ENCODE data around the gene CNTNAP2. TPM values are rescaled to one million over a fixed set of nuclear protein-coding genes. Genes with fewer than 3 reads are reported as not detected.

CNTNAP2 gene
- total and polyA plus RNA-seq, 9 of the 15 experiments (the other 6 are each of a cell fraction or from before 2014, with no cell fraction given) = 0.04 to 0.62 (median 0.09) TPM; not detected in 4

DNA sequence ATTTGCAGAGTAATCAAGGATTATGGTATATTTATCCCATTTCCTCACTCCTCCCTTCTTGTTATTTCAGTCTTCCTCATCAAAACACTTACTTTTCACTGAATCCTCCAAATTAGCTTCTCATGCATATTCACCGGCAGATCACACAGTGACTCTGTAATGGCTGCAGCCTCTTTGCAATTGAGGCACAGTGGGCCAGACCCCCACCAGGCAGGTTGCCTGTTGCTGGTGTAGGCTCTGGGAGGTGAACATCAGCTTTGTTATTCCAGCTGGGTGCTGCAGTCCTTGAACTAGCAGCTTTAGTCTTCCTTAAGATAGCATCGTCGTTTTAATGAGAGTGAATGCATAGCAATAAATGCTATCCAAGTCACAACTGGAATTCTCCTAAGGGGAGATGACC is 449.3 kb downstream of the CNTNAP2 start:
- ATAC-seq = no peak
- Histone ChIP-seq H3K4me1 (replicated peaks in 1 of 2; ENCODE audit: control insufficient read depth in 2 of 2, insufficient read depth in 2 of 2, low read length in 2 of 2) (no peaks in the 10 kb centered on the region), H3K4me3 (no peak overlapping the region), H3K27ac (ENCODE audit: extremely low read depth, low read depth, low read length) (no peak overlapping the region), H3K36me3 (ENCODE audit: control insufficient read depth, insufficient read depth, low read length) (no peaks in the 10 kb centered on the region), H3K79me2 (ENCODE audit: control insufficient read depth, insufficient read depth, low read length) (no peaks in the 10 kb centered on the region), H3K27me3 (ENCODE audit: control insufficient read depth in 2 of 2, insufficient read depth in 2 of 2, low read length in 2 of 2) (no peaks in the 10 kb centered on the region), H3K9me1 (ENCODE audit: control insufficient read depth, insufficient read depth, low read length) (no peaks in the 10 kb centered on the region), H4K20me1 (replicated peaks; ENCODE audit: control insufficient read depth, insufficient read depth, low read length) (no peaks in the 10 kb centered on the region), H3K4me2 (ENCODE audit: insufficient read depth, low read length) (no peak overlapping the region), H3K9me3 (replicated peaks; ENCODE audit: control insufficient read depth, insufficient read depth, low read depth, low read length) (no peaks in the 10 kb centered on the region), H2AFZ (ENCODE audit: low read depth, low read length) (no peak overlapping the region), H3K9ac (ENCODE audit: insufficient read depth in 1 of 2, low read depth in 2 of 2, low read length in 2 of 2) (no peak overlapping the region)
- CTCF ChIA-PET (ENCODE audit: low intra/inter-chr PET ratio) = no interaction called here
- no peak for FAIRE-seq
- POLR2A ChIA-PET = no interaction called here
- no TSS peak for BruUV-seq (replicated peaks)
- in situ Hi-C loops (cut with MboI) = no loop called here
- WGBS (ENCODE audit: insufficient coverage, low coverage, missing lambda C conversion rate) = 5% methylated on average over 3 of the region's 3 CpGs
- intact Hi-C loops (cut with micrococcal nuclease) = no loop called here
- TF ChIP-seq PURB (CRISPR knock-in tag; IDR thresholded peaks at IDR 0.05; ENCODE audit: low read depth) (no peak), MAFK (IDR thresholded peaks at IDR 0.05; ENCODE audit: low read length) (no peak), SMC3 (conservative IDR thresholded peaks at IDR 0.05; ENCODE audit: insufficient read depth, low read depth, low read length) (no peak), ZNF717 (CRISPR knock-in tag; IDR thresholded peaks at IDR 0.05) (no peak)
- no peak for DNase-seq (ENCODE audit: extremely low read depth in 1 of 4, low spot score in 3 of 4)

DNA sequence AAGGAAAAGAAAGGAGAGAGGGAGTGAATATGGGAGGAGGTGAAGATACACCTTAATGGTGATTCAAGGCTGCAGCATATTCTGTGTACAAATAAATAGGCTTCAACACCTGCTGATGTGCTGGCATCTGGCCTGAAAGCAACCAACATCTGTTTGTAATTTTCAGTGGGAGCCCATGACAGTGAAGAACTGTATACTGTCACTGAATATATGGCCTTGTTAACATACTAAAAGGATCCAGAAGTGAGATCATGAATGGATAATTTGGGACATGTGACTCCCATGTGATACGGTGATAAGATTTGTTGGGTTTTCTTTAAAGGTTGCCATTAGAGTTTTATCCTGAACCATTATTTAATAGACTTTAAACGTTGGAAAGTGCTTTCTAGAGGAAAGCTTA is 459.3 kb downstream of the CNTNAP2 start:
- Histone ChIP-seq H3K4me2 (ENCODE audit: insufficient read depth, low read length) (no peak overlapping the region), H2AFZ (ENCODE audit: low read depth, low read length) (no peak overlapping the region), H3K79me2 (ENCODE audit: control insufficient read depth, insufficient read depth, low read length) (no peaks in the 10 kb centered on the region), H3K9ac (ENCODE audit: insufficient read depth in 1 of 2, low read depth in 2 of 2, low read length in 2 of 2) (no peak overlapping the region), H3K27ac (ENCODE audit: extremely low read depth, low read depth, low read length) (no peak overlapping the region), H3K9me3 (replicated peaks; ENCODE audit: control insufficient read depth, insufficient read depth, low read depth, low read length) (peaks cover 3% of the 10 kb centered on the region; the same call in 1 of the 2 replicates), H4K20me1 (replicated peaks; ENCODE audit: control insufficient read depth, insufficient read depth, low read length) (no peaks in the 10 kb centered on the region), H3K4me3 (no peak overlapping the region), H3K4me1 (replicated peaks in 1 of 2; ENCODE audit: control insufficient read depth in 2 of 2, insufficient read depth in 2 of 2, low read length in 2 of 2) (no peaks in the 10 kb centered on the region), H3K27me3 (ENCODE audit: control insufficient read depth in 2 of 2, insufficient read depth in 2 of 2, low read length in 2 of 2) (no peaks in the 10 kb centered on the region), H3K9me1 (ENCODE audit: control insufficient read depth, insufficient read depth, low read length) (no peaks in the 10 kb centered on the region), H3K36me3 (ENCODE audit: control insufficient read depth, insufficient read depth, low read length) (no peaks in the 10 kb centered on the region)
- WGBS (ENCODE audit: insufficient coverage, low coverage, missing lambda C conversion rate) = 0% methylated on average over 2 of the region's 2 CpGs
- in situ Hi-C loops (cut with MboI) = no loop called here
- ChIA-PET CTCF (ENCODE audit: low intra/inter-chr PET ratio) (no interaction called here), POLR2A (no interaction called here)
- intact Hi-C loops (cut with micrococcal nuclease) = no loop called here
- no peak for DNase-seq (ENCODE audit: extremely low read depth in 1 of 4, low spot score in 3 of 4)
- no TSS peak for BruUV-seq (replicated peaks)
- no peak for ATAC-seq
- no peak for FAIRE-seq
- TF ChIP-seq PHB (CRISPR knock-in tag; IDR thresholded peaks at IDR 0.05) (no peak), ZNF324 (CRISPR knock-in tag; IDR thresholded peaks at IDR 0.05) (no peak), SAP30 (IDR thresholded peaks at IDR 0.05; ENCODE audit: borderline replicate concordance, insufficient read depth, low read depth, low read length, poor library complexity, severe bottlenecking) (no peak), POLR2B (IDR thresholded peaks at IDR 0.05; ENCODE audit: low read depth, partially characterized antibody) (no peak), ZBTB1 (CRISPR knock-in tag; IDR thresholded peaks at IDR 0.05; ENCODE audit: borderline replicate concordance, low read depth) (no peak), EHMT2 (IDR thresholded peaks at IDR 0.05) (no peak), ZNF511 (CRISPR knock-in tag; IDR thresholded peaks at IDR 0.05) (no peak), WHSC1 (IDR thresholded peaks at IDR 0.05; ENCODE audit: low read length) (no peak), PRMT5 (CRISPR knock-in tag; IDR thresholded peaks at IDR 0.05) (no peak), FOXJ3 (CRISPR knock-in tag; IDR thresholded peaks at IDR 0.05) (no peak)
- TF ChIP-seq, protein P1, sequence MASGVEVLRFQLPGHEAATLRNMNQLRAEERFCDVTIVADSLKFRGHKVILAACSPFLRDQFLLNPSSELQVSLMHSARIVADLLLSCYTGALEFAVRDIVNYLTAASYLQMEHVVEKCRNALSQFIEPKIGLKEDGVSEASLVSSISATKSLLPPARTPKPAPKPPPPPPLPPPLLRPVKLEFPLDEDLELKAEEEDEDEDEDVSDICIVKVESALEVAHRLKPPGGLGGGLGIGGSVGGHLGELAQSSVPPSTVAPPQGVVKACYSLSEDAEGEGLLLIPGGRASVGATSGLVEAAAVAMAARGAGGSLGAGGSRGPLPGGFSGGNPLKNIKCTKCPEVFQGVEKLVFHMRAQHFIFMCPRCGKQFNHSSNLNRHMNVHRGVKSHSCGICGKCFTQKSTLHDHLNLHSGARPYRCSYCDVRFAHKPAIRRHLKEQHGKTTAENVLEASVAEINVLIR (CRISPR knock-in tag; IDR thresholded peaks at IDR 0.05) = no peak
- TF ChIP-seq, protein P2, sequence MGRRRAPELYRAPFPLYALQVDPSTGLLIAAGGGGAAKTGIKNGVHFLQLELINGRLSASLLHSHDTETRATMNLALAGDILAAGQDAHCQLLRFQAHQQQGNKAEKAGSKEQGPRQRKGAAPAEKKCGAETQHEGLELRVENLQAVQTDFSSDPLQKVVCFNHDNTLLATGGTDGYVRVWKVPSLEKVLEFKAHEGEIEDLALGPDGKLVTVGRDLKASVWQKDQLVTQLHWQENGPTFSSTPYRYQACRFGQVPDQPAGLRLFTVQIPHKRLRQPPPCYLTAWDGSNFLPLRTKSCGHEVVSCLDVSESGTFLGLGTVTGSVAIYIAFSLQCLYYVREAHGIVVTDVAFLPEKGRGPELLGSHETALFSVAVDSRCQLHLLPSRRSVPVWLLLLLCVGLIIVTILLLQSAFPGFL (CRISPR knock-in tag; IDR thresholded peaks at IDR 0.05) = no peak
